Spleen (tissue), 11 donors: ENCODE results near the gene GET3. TPM values are rescaled to one million over a fixed set of nuclear protein-coding genes. Genes with fewer than 3 reads are reported as not detected.

ENCODE experiments used
- DNase-seq: peaks from one replicate; pipeline ENCODE4 v3.0.0-alpha.2; 2020
- H3K27ac ChIP-seq, 8 donors: fragments of 200-600 bp; sonication (generic) in 7 of 8; 1 replicate in 4 of 8; 2 replicates in 4 of 8; pipeline versions ENCODE4 v1.5.0 to v1.8.0; 2016 to 2021; ENCODE audit warnings: inconsistent platforms in 4 of 8, mild to moderate bottlenecking in 4 of 8, moderate library complexity in 1 of 8
- H3K27me3 ChIP-seq, 7 donors: fragments of 200-600 bp; sonication (generic) in 6 of 7; replicated peaks in 1 of 7; 1 replicate in 4 of 7; 2 replicates in 3 of 7; pipeline versions ENCODE4 v1.5.0 to v1.8.0; 2016 to 2021; ENCODE audit warnings: inconsistent platforms in 3 of 7, mild to moderate bottlenecking in 1 of 7
- H3K36me3 ChIP-seq, 6 donors: fragments of 200-600 bp; sonication (generic) in 5 of 6; 1 replicate in 4 of 6; 2 replicates in 2 of 6; pipeline versions ENCODE4 v1.5.0 to v1.8.0; 2016 to 2021; ENCODE audit warnings: inconsistent platforms in 2 of 6
- H3K4me1 ChIP-seq, 6 donors: fragments of 200-600 bp; sonication (generic) in 5 of 6; 1 replicate in 3 of 6; 2 replicates in 3 of 6; pipeline versions ENCODE4 v1.5.0 to v1.8.0; 2016 to 2021; ENCODE audit warnings: inconsistent platforms in 3 of 6
- H3K4me3 ChIP-seq, 8 donors: fragments of 200-600 bp; sonication (generic) in 7 of 8; 1 replicate in 4 of 8; 2 replicates in 4 of 8; pipeline versions ENCODE4 v1.5.0 to v1.8.0; 2016 to 2021; ENCODE audit warnings: inconsistent platforms in 4 of 8, mild to moderate bottlenecking in 4 of 8, moderate library complexity in 2 of 8
- H3K9me3 ChIP-seq, 8 donors: fragments of 200-600 bp; sonication (generic) in 7 of 8; 1 replicate in 4 of 8; 2 replicates in 4 of 8; pipeline versions ENCODE4 v1.5.0 to v1.8.0; 2016 to 2021; ENCODE audit warnings: inconsistent platforms in 4 of 8
- CTCF ChIP-seq, 11 experiments: fragments of 200-600 bp in 7 of 11; fragments of 450-650 bp in 4 of 11; sonication (generic) in 4 of 11; IDR thresholded peaks in 8 of 11; conservative IDR thresholded peaks in 3 of 11; 1 replicate in 7 of 11; 2 replicates in 4 of 11; pipeline versions ENCODE4 v1.4.0 to v1.8.0; 2016 to 2021; ENCODE audit warnings: antibody characterized with exemption in 11 of 11, inconsistent platforms in 4 of 11, mild to moderate bottlenecking in 1 of 11
- POLR2A ChIP-seq, 3 donors: fragments of 450-650 bp; IDR thresholded peaks; one replicate each; pipeline ENCODE4 v1.5.1; 2017; ENCODE audit warnings: antibody characterized with exemption in 3 of 3, mild to moderate bottlenecking in 1 of 3
- POLR2AphosphoS5 ChIP-seq, 3 donors: sonication (generic); formaldehyde crosslinking; IDR thresholded peaks; one replicate each; pipeline ENCODE4 v1.5.1; 2017; ENCODE audit warnings: antibody characterized with exemption in 3 of 3
- WGBS, 5 donors: extraction: QIAGEN DNeasy Blood & Tissue Kit in 3 of 5; methylation state at CpG; one replicate each; pipeline versions ENCODE4 v1.1.5 to v1.1.7; 2013 to 2018; 5-methylcytosine and 5-hydroxymethylcytosine counted together
- intact Hi-C: fragments of 100-400 bp; cut with DNase I; formaldehyde crosslinking; loops from one replicate; pipeline ENCODE4 v1.15.0; 2023; ENCODE audit warnings: low total_unique reads
- polyA plus RNA-seq, 3 donors: library from polyadenylated mRNA; stranded (reverse); fragments of 200-250 nt; gene quantifications; one replicate each; pipeline ENCODE4 v1.2.1, GENCODE V29; 2013
- total RNA-seq, 7 donors: library from RNA; depleted of rRNA in 3 of 7; stranded (reverse); fragments of >200 nt in 3 of 7; fragmentation: NEBNext Ultra II Directional in 4 of 7; extraction: Animal tissue kit (Norgen Biotek cat#: 25700) in 4 of 7; gene quantifications; one replicate each; pipeline versions ENCODE4 v1.1.0 to v1.2.1, GENCODE V29; 2016 to 2021
- donor health status: healthy with polysubstance abuse.
- donor health status: DM: no; HTN: no; CAD: no; lungs with moderate emphysema.
- donor health status: DM: no; HTN: no; CAD: no.
- donor health status: Bipolar disorder and iron deficiency.
- donor health status: healthy.
- donor health status: DM: no; HTN: no; CAD: no.
- donor health status: DM: yes; HTN: yes; CAD: no.

Gene GET3
- total and polyA plus RNA-seq, 10 donors, result 32.7 to 68.0 (median 41.2) TPM

- intact Hi-C loops, result no loop called here
- peaks cover 67 to 97% (median 88%) of the 10 kb centered on the region in 6 donors for H3K4me1 ChIP-seq
- 0 to 2% (median 1%) methylated on average over 61 to 88 of the region's 88 CpGs for WGBS, 5 donors
- H3K36me3 ChIP-seq, result no peaks in the 10 kb centered on the region
- H3K27ac ChIP-seq, result peak overlapping the region; percentile 95 to 100 (median 100)
- H3K27me3 ChIP-seq, result no peaks in the 10 kb centered on the region
- DNase-seq, result peak; percentile 98
- H3K4me3 ChIP-seq, result peak overlapping the region; percentile 30 to 66 (median 45)
- no peaks in the 10 kb centered on the region for H3K9me3 ChIP-seq
- TF ChIP-seq CTCF (IDR thresholded peaks at IDR 0.05 in 8 of 11, conservative IDR thresholded peaks at IDR 0.05 in 3 of 11) (peak in 6 of 11 experiments; percentile 3 to 49 (median 31)), POLR2AphosphoS5 (IDR thresholded peaks at IDR 0.05) (peak; percentile 89 to 99 (median 98)), POLR2A (IDR thresholded peaks at IDR 0.05) (peak; percentile 42 to 88 (median 55))
Measured at GRCh38 chr19:12782424-12783290, 45.4 kb downstream of the GET3 start.

GRCh38 chr19:12783291-12783848 lies 46.1 kb downstream of the GET3 start:
- Histone ChIP-seq H3K27ac (peak overlapping the region; percentile 95 to 100 (median 100)), H3K4me1 (peaks cover 72 to 97% (median 90%) of the 10 kb centered on the region in 6 donors), H3K4me3 (peak overlapping the region in 5 of 8 donors; percentile 35 to 66 (median 48)), H3K36me3 (no peaks in the 10 kb centered on the region), H3K27me3 (no peaks in the 10 kb centered on the region), H3K9me3 (no peaks in the 10 kb centered on the region)
- DNase-seq, result no peak
- intact Hi-C loops, result no loop called here
- TF ChIP-seq POLR2AphosphoS5 (IDR thresholded peaks at IDR 0.05), result no peak
- no peak for TF ChIP-seq POLR2A (IDR thresholded peaks at IDR 0.05)
- TF ChIP-seq CTCF (IDR thresholded peaks at IDR 0.05 in 8 of 11, conservative IDR thresholded peaks at IDR 0.05 in 3 of 11), result no peak
- 6 to 20% (median 12%) methylated on average over 8 to 16 of the region's 16 CpGs for WGBS, 5 donors

GRCh38 chr19:12783849-12784393 lies 46.6 kb downstream of the GET3 start:
- Histone ChIP-seq H3K4me3 (peak overlapping the region in 2 of 8 donors; percentile 50 to 66), H3K9me3 (no peaks in the 10 kb centered on the region), H3K27me3 (no peaks in the 10 kb centered on the region), H3K36me3 (no peaks in the 10 kb centered on the region), H3K4me1 (peaks cover 71 to 97% (median 90%) of the 10 kb centered on the region in 6 donors), H3K27ac (peak overlapping the region; percentile 95 to 100 (median 100))
- 30 to 46% (median 38%) methylated on average over 2 to 19 of the region's 19 CpGs for WGBS, 5 donors
- DNase-seq, result peak; percentile 85
- intact Hi-C loops, result no loop called here
- TF ChIP-seq POLR2A (IDR thresholded peaks at IDR 0.05) (no peak), POLR2AphosphoS5 (IDR thresholded peaks at IDR 0.05) (peak; percentile 41 to 79 (median 45)), CTCF (IDR thresholded peaks at IDR 0.05 in 8 of 11, conservative IDR thresholded peaks at IDR 0.05 in 3 of 11) (no peak)
